ENCODE results near the gene TMEM178A. TPM values are rescaled to one million over a fixed set of nuclear protein-coding genes. Genes with fewer than 3 reads are reported as not detected.

The TMEM178A gene
- total RNA-seq, 1 donor from 2014 or later = not detected

DNA sequence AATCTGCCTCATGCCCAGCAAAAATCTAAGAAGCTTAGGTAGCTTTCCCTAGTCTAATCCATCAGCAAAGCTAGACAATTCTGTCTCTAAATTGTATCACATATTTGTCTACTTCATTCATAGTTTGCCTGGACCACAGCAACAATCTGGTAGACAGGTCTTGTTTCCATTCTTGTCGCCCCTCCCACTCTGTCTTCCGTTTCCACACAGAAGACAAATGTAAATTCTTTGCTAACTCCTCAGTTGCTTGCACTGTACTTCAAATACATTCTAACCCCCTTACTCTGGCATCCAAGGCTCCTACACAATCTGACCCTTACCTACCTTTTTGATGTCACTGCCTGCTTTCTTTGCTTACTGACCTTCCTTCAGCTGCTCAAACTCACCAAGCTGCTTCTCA lies 73.2 kb downstream of the TMEM178A start:
- Mint-ChIP-seq H3K36me3 (ENCODE audit: low read depth) (peaks cover 77% of the 10 kb centered on the region), H3K27me3 (no peaks in the 10 kb centered on the region), H3K27ac (no peak overlapping the region)

DNA sequence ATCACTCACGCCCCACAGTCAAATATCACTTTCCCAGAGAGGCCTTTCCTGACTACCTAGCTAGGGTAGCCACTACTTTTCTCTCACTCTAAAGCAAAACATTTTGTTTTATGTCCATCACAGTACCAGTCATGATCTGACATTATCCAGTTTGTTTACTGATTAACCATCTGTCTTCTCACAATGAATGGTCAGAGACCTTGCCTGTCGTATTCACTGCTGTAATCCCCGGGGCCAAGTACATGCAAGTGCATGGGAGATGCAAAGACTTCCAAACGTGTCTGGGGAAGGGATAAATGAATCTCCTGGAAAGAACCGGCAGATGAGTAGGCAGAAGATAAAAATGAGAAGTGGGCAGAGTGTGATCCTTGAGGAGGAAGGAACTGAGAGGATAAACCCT lies 73.7 kb downstream of the TMEM178A start:
- no peak overlapping the region for H3K4me3 Mint-ChIP-seq
- no peaks in the 10 kb centered on the region for H3K9me3 Mint-ChIP-seq
- no peak overlapping the region for H3K27ac Mint-ChIP-seq
- H3K4me1 Mint-ChIP-seq = no peaks in the 10 kb centered on the region
- TF ChIP-seq, protein P1, sequence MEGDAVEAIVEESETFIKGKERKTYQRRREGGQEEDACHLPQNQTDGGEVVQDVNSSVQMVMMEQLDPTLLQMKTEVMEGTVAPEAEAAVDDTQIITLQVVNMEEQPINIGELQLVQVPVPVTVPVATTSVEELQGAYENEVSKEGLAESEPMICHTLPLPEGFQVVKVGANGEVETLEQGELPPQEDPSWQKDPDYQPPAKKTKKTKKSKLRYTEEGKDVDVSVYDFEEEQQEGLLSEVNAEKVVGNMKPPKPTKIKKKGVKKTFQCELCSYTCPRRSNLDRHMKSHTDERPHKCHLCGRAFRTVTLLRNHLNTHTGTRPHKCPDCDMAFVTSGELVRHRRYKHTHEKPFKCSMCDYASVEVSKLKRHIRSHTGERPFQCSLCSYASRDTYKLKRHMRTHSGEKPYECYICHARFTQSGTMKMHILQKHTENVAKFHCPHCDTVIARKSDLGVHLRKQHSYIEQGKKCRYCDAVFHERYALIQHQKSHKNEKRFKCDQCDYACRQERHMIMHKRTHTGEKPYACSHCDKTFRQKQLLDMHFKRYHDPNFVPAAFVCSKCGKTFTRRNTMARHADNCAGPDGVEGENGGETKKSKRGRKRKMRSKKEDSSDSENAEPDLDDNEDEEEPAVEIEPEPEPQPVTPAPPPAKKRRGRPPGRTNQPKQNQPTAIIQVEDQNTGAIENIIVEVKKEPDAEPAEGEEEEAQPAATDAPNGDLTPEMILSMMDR (IDR thresholded peaks at IDR 0.05) = no peak
- ATAC-seq (ENCODE audit: low read depth) (no peak), DNase-seq (no peak)
- intact Hi-C loops (cut with micrococcal nuclease) = no loop called here
- H3K27me3 Mint-ChIP-seq = no peaks in the 10 kb centered on the region
- peaks cover 74% of the 10 kb centered on the region for H3K36me3 Mint-ChIP-seq (ENCODE audit: low read depth)
- POLR2A ChIA-PET = no interaction called here
- CTCF ChIA-PET = interaction anchor here (1.2 kb wide), 1 partner anchor 10 kb away, joined by 3 read pairs; no protein-coding TSS in a partner anchor

More for the DNA sequence above, 73.2 kb downstream of the TMEM178A start:
- ChIA-PET POLR2A (no interaction called here), CTCF (no interaction called here)
- ATAC-seq (ENCODE audit: low read depth) (no peak), DNase-seq (no peak)
- no peak overlapping the region for H3K4me3 Mint-ChIP-seq
- H3K9me3 Mint-ChIP-seq = no peaks in the 10 kb centered on the region
- H3K4me1 Mint-ChIP-seq = no peaks in the 10 kb centered on the region
- TF ChIP-seq, protein P1 (IDR thresholded peaks at IDR 0.05) = no peak
- intact Hi-C loops (cut with micrococcal nuclease) = no loop called here

DNA sequence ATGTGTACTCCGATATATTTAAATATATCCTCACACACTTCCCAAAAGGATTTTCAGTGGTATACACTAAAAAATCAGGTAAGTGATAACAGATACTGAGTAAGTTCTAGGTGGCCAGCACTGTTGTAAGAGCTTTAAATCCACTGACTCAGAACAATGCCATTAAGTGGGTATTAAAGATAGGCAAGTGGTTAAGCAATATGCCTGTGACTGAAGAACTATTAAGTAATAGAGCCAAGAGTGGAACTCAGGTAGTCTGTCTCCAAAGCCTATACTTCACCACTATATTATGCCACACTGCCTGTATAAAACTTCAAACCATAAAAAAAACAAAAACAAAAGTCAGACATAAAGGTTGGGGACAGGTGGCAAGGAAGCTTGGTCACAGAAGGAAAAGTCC lies 76.2 kb downstream of the TMEM178A start:
- no peak overlapping the region for H3K4me3 Mint-ChIP-seq
- ChIA-PET CTCF (interaction anchor here (0.6 to 2.8 kb wide), 2 partner anchors 12 to 24 kb away, joined by 3 to 10 read pairs; no protein-coding TSS in a partner anchor), POLR2A (no interaction called here)
- H3K4me1 Mint-ChIP-seq = no peaks in the 10 kb centered on the region
- H3K36me3 Mint-ChIP-seq (ENCODE audit: low read depth) = peaks cover 73% of the 10 kb centered on the region
- intact Hi-C loops (cut with micrococcal nuclease) = no loop called here
- ATAC-seq (ENCODE audit: low read depth) = no peak
- no peaks in the 10 kb centered on the region for H3K27me3 Mint-ChIP-seq
- TF ChIP-seq, protein P1 (IDR thresholded peaks at IDR 0.05) = no peak
- DNase-seq = no peak
- no peak overlapping the region for H3K27ac Mint-ChIP-seq
- H3K9me3 Mint-ChIP-seq = no peaks in the 10 kb centered on the region

DNA sequence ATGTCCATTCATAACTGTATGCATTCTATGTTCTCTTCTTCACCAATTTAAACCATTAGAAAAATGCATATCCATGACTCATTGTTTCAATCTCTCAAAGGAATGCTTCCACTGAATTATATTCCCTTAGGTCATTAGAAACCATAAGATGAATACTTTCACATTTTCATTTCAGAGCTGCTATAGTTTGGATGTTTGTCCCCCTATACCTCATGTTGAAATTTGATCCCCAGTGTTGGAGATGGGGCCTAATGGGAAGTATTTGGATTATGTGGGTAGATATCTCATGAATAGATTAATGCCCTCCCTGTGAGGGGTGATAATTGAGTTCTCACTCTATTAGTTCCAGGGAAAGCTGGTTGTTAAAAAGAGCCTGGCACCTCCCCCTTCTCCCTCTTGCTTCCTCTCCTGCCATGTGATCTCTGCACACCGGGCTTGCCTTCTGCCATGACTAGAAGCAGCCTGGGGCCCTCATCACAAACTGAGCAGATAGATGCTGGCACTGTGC lies 77.6 kb downstream of the TMEM178A start:
- no peak for DNase-seq
- no peaks in the 10 kb centered on the region for H3K27me3 Mint-ChIP-seq
- peak overlapping the region; percentile 42 for H3K27ac Mint-ChIP-seq
- ChIA-PET POLR2A (no interaction called here), CTCF (interaction anchor here (2.8 kb wide), 1 partner anchor 13 kb away, joined by 10 read pairs; no protein-coding TSS in a partner anchor)
- H3K36me3 Mint-ChIP-seq (ENCODE audit: low read depth) = peaks cover 68% of the 10 kb centered on the region
- ATAC-seq (ENCODE audit: low read depth) = no peak
- no peak overlapping the region for H3K4me3 Mint-ChIP-seq
- H3K4me1 Mint-ChIP-seq = no peaks in the 10 kb centered on the region
- H3K9me3 Mint-ChIP-seq = no peaks in the 10 kb centered on the region
- TF ChIP-seq, protein P1 (IDR thresholded peaks at IDR 0.05) = no peak
- intact Hi-C loops (cut with micrococcal nuclease) = no loop called here

DNA sequence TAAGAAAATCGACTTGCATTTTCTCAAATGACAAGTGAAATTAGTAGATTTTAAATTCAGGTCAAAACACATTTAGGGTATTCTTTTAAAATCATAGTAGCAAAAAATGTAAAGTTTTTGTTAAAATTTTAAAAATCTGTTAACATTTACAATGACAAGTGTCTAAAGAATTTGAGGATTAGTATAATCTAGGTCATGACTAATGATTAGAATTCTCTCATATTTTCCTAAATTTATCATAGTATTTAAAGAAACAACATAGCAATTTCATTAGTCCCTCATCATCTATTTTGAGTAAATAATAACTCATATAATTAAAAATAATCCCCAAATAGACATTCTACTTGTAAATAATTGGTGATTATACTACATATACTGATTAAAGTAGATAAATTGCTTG lies 89.7 kb downstream of the TMEM178A start:
- POLR2A ChIA-PET = no interaction called here
- CTCF ChIA-PET = no interaction called here
- Mint-ChIP-seq H3K27me3 (no peaks in the 10 kb centered on the region), H3K4me3 (no peak overlapping the region), H3K9me3 (no peaks in the 10 kb centered on the region), H3K36me3 (ENCODE audit: low read depth) (peaks cover 79% of the 10 kb centered on the region), H3K4me1 (no peaks in the 10 kb centered on the region), H3K27ac (no peak overlapping the region)
- TF ChIP-seq, protein P1 (IDR thresholded peaks at IDR 0.05) = no peak
- intact Hi-C loops (cut with micrococcal nuclease) = no loop called here
- DNase-seq (no peak), ATAC-seq (ENCODE audit: low read depth) (no peak)

Data from activated B cell treated with CpG ODN at 0.5 μM for 24 hours (primary cell).